PC-3 (cell line): ENCODE data around the gene NGF.

Experiments
- EZH2 ChIP-seq: fragments of 300-600 bp; sonication (generic); IDR thresholded peaks from one replicate; pipeline ENCODE4 v1.6.1; 2017; ENCODE audit warnings: antibody characterized with exemption, mild to moderate bottlenecking, low read length; ENCODE audit not compliant: unreplicated experiment
- EZH2phosphoT487 ChIP-seq: fragments of 300-600 bp; sonication (generic); IDR thresholded peaks from 2 replicates; pipeline ENCODE4 v1.6.1; 2018; ENCODE audit warnings: mild to moderate bottlenecking, antibody characterized with exemption, low read length, borderline replicate concordance
- TF ChIP-seq, protein P1 (sequence below): fragments of 300-600 bp; sonication (generic); conservative IDR thresholded peaks from 2 replicates; pipeline ENCODE4 v1.5.1; 2017; ENCODE audit warnings: antibody characterized with exemption, low read depth, mild to moderate bottlenecking, low read length

GRCh38 chr1:115245227-115245626 lies 92.8 kb downstream of the NGF start:
- TF ChIP-seq, protein P1, sequence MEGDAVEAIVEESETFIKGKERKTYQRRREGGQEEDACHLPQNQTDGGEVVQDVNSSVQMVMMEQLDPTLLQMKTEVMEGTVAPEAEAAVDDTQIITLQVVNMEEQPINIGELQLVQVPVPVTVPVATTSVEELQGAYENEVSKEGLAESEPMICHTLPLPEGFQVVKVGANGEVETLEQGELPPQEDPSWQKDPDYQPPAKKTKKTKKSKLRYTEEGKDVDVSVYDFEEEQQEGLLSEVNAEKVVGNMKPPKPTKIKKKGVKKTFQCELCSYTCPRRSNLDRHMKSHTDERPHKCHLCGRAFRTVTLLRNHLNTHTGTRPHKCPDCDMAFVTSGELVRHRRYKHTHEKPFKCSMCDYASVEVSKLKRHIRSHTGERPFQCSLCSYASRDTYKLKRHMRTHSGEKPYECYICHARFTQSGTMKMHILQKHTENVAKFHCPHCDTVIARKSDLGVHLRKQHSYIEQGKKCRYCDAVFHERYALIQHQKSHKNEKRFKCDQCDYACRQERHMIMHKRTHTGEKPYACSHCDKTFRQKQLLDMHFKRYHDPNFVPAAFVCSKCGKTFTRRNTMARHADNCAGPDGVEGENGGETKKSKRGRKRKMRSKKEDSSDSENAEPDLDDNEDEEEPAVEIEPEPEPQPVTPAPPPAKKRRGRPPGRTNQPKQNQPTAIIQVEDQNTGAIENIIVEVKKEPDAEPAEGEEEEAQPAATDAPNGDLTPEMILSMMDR, result no peak
- TF ChIP-seq EZH2phosphoT487 (no peak), EZH2 (no peak)
